Activated CD8-positive, alpha-beta memory T cell treated with anti-CD3 and anti-CD28 coated beads for 36 hours (primary cell): ENCODE measurements around the gene LRRC72. TPM values are rescaled to one million over a fixed set of nuclear protein-coding genes. Genes with fewer than 3 reads are reported as not detected.
"Not testable (repeated sequence)": the region's sequence is repeated elsewhere in the genome, so short reads cannot be mapped to it uniquely, and the experiment has no call there.

Experiments used
- CTCF ChIA-PET: fragments of 350-600 bp; sonication (Branson Sonifier 250); formaldehyde crosslinking; loops from one replicate; lab custom pipeline; 2021; ENCODE audit warnings: antibody characterized with exemption; lab: Charles Lee
- POLR2A ChIA-PET: fragments of 350-600 bp; sonication (Branson Sonifier 250); formaldehyde crosslinking; loops from one replicate; lab custom pipeline; 2021; ENCODE audit warnings: antibody characterized with exemption; lab: Charles Lee
- total RNA-seq, 2 experiments: library from RNA; stranded (reverse); gene quantifications; one replicate each; pipeline ENCODE4 v1.2.3, GENCODE V29; 2021

The LRRC72 gene
- total RNA-seq, 2 experiments from 2014 or later, result not detected

GRCh38 chr7:16519985-16520384 lies 6.6 kb upstream of the LRRC72 start:
- POLR2A ChIA-PET, CTCF ChIA-PET: not testable (repeated sequence)

GRCh38 chr7:16524332-16524731 lies 2.3 kb upstream of the LRRC72 start:
- CTCF ChIA-PET, result no interaction called here

GRCh38 chr7:16528520-16528919 lies 1.9 kb downstream of the LRRC72 start:
- ChIA-PET CTCF (no interaction called here), POLR2A (no interaction called here)

More at GRCh38 chr7:16524332-16524731, 2.3 kb upstream of the LRRC72 start:
- POLR2A ChIA-PET, result no interaction called here

GRCh38 chr7:16529697-16530096 lies 3.1 kb downstream of the LRRC72 start:
- ChIA-PET POLR2A (no interaction called here), CTCF (no interaction called here)

- CTCF ChIA-PET, result interaction anchor here (1.3 kb wide), 1 partner anchor 33 kb away, joined by 4 read pairs; no protein-coding TSS in a partner anchor
- POLR2A ChIA-PET, result no interaction called here
Observed at GRCh38 chr7:16531707-16532106, 5.1 kb downstream of the LRRC72 start.

- POLR2A ChIA-PET, result no interaction called here
Observed at GRCh38 chr7:16532272-16532671, 5.6 kb downstream of the LRRC72 start.

GRCh38 chr7:16535500-16535899 lies 8.9 kb downstream of the LRRC72 start:
- CTCF ChIA-PET, result no interaction called here

More at GRCh38 chr7:16532272-16532671, 5.6 kb downstream of the LRRC72 start:
- CTCF ChIA-PET, result interaction anchor here (1.3 kb wide), 1 partner anchor 32 kb away, joined by 4 read pairs; no protein-coding TSS in a partner anchor

GRCh38 chr7:16540559-16540958 lies 13.9 kb downstream of the LRRC72 start:
- POLR2A ChIA-PET, CTCF ChIA-PET: not testable (repeated sequence)

More at GRCh38 chr7:16535500-16535899, 8.9 kb downstream of the LRRC72 start:
- POLR2A ChIA-PET, result no interaction called here

- POLR2A ChIA-PET, result no interaction called here
- CTCF ChIA-PET, result no interaction called here
Observed at GRCh38 chr7:16542401-16542800, 15.8 kb downstream of the LRRC72 start.

- POLR2A ChIA-PET, result no interaction called here
- CTCF ChIA-PET, result no interaction called here
Observed at GRCh38 chr7:16543456-16543855, 16.8 kb downstream of the LRRC72 start.

- ChIA-PET POLR2A (no interaction called here), CTCF (no interaction called here)
Observed at GRCh38 chr7:16546921-16547505, 20.4 kb downstream of the LRRC72 start.

- CTCF ChIA-PET, result no interaction called here
- POLR2A ChIA-PET, result no interaction called here
Observed at GRCh38 chr7:16548428-16548827, 21.8 kb downstream of the LRRC72 start.

- CTCF ChIA-PET, result no interaction called here
Observed at GRCh38 chr7:16550671-16551070, 24.0 kb downstream of the LRRC72 start.

GRCh38 chr7:16554518-16555236 lies 28.1 kb downstream of the LRRC72 start:
- CTCF ChIA-PET, result interaction anchor here (0.7 to 1.7 kb wide), 2 partner anchors 10 kb away, joined by 3 to 4 read pairs; no protein-coding TSS in a partner anchor
- POLR2A ChIA-PET, result no interaction called here

More at GRCh38 chr7:16550671-16551070, 24.0 kb downstream of the LRRC72 start:
- POLR2A ChIA-PET, result no interaction called here

GRCh38 chr7:16556359-16556758 lies 29.7 kb downstream of the LRRC72 start:
- POLR2A ChIA-PET, result no interaction called here

GRCh38 chr7:16558761-16559302 lies 32.2 kb downstream of the LRRC72 start:
- ChIA-PET POLR2A (no interaction called here), CTCF (no interaction called here)

More at GRCh38 chr7:16556359-16556758, 29.7 kb downstream of the LRRC72 start:
- CTCF ChIA-PET, result no interaction called here

GRCh38 chr7:16559497-16560179 lies 33.0 kb downstream of the LRRC72 start:
- ChIA-PET POLR2A (no interaction called here), CTCF (no interaction called here)

- ChIA-PET POLR2A (no interaction called here), CTCF (no interaction called here)
Observed at GRCh38 chr7:16561943-16562342, 35.3 kb downstream of the LRRC72 start.

GRCh38 chr7:16562456-16563220 lies 36.0 kb downstream of the LRRC72 start:
- ChIA-PET POLR2A (no interaction called here), CTCF (no interaction called here)
